Type B pancreatic cell (in vitro differentiated cells): ENCODE results near the gene PALD1. TPM values are rescaled to one million over a fixed set of nuclear protein-coding genes. Genes with fewer than 3 reads are reported as not detected.

Experiments used
- DNase-seq: peaks from one replicate; pipeline ENCODE4 v3.0.0; 2021; ENCODE audit warnings: mixed read lengths; ENCODE audit not compliant: unreplicated experiment; ENCODE audit errors: extremely low spot score
- H3K27ac Mint-ChIP-seq: 2 replicates; pipeline ENCODE4 v1.8.0; 2021; ENCODE audit warnings: mild to moderate bottlenecking, mixed read lengths
- H3K27me3 Mint-ChIP-seq: 2 replicates; pipeline ENCODE4 v1.8.0; 2021; ENCODE audit warnings: mixed read lengths
- H3K36me3 Mint-ChIP-seq: 2 replicates; pipeline ENCODE4 v1.8.0; 2021; ENCODE audit warnings: mixed read lengths
- H3K4me1 Mint-ChIP-seq: one replicate; pipeline ENCODE4 v1.8.0; 2021; ENCODE audit warnings: mixed read lengths; ENCODE audit not compliant: unreplicated experiment
- H3K4me3 Mint-ChIP-seq: 2 replicates; pipeline ENCODE4 v1.8.0; 2021; ENCODE audit warnings: mild to moderate bottlenecking, mixed read lengths
- H3K9me3 Mint-ChIP-seq: 2 replicates; pipeline ENCODE4 v1.8.0; 2021; ENCODE audit warnings: mixed read lengths
- total RNA-seq: library from RNA; stranded (reverse); gene quantifications from 2 replicates; pipeline ENCODE4 v1.2.1, GENCODE V29; 2021; ENCODE audit warnings: low replicate concordance
- TF ChIP-seq, protein P1 (sequence below): fragments of 200-600 bp; sonication (generic); conservative IDR thresholded peaks from 2 replicates; pipeline ENCODE4 v1.5.0; 2021; ENCODE audit warnings: antibody characterized with exemption, mild to moderate bottlenecking

The PALD1 gene
- total RNA-seq, 1 donor from 2014 or later = 9.6 TPM

DNA sequence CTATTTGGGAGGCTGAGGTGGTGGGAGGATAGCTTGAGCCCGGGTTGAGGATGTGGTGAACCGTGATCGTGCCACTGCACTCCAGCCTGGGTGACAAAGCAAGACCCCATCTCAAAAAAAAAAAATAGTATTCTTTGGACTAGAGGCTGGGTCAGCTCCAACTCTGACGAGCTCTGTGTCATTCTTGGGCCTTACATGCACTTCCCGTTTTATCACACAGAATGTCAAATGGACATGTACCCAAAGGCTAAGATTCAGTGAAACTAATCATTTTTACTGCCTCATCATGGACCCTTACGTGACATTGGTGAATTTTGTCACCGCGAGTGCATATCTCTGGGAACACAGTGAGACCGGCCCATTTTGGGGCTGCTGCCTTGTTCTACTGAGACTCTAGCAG lies 27.3 kb downstream of the PALD1 start:
- Mint-ChIP-seq H3K27me3 (no peaks in the 10 kb centered on the region), H3K4me1 (peaks cover 23% of the 10 kb centered on the region), H3K9me3 (no peaks in the 10 kb centered on the region), H3K4me3 (no peak overlapping the region), H3K27ac (no peak overlapping the region), H3K36me3 (no peaks in the 10 kb centered on the region)
- TF ChIP-seq, protein P1, sequence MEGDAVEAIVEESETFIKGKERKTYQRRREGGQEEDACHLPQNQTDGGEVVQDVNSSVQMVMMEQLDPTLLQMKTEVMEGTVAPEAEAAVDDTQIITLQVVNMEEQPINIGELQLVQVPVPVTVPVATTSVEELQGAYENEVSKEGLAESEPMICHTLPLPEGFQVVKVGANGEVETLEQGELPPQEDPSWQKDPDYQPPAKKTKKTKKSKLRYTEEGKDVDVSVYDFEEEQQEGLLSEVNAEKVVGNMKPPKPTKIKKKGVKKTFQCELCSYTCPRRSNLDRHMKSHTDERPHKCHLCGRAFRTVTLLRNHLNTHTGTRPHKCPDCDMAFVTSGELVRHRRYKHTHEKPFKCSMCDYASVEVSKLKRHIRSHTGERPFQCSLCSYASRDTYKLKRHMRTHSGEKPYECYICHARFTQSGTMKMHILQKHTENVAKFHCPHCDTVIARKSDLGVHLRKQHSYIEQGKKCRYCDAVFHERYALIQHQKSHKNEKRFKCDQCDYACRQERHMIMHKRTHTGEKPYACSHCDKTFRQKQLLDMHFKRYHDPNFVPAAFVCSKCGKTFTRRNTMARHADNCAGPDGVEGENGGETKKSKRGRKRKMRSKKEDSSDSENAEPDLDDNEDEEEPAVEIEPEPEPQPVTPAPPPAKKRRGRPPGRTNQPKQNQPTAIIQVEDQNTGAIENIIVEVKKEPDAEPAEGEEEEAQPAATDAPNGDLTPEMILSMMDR = no peak
- DNase-seq = no peak

DNA sequence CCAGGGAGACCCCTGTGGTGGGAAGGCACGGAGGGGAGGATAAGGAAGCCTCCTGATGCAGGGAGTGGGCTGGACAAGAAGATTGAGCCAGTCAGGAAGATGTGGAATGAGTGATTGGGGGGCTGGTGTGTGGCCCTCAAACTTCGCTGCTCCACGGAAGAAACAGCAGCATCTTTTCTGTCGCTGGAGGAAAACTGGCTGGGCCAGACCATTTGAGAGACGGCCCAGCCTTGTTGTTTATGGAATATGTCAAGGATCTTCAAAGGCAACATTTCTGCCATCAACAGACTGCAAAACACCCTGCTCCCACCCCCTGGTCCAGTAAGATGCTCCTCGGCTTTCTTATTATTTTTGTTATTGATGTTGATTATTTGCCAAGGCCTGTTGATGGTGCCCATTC lies 29.4 kb downstream of the PALD1 start:
- DNase-seq = no peak
- no peak overlapping the region for H3K4me3 Mint-ChIP-seq
- H3K36me3 Mint-ChIP-seq = no peaks in the 10 kb centered on the region
- H3K27me3 Mint-ChIP-seq = no peaks in the 10 kb centered on the region
- H3K9me3 Mint-ChIP-seq = no peaks in the 10 kb centered on the region
- H3K27ac Mint-ChIP-seq = no peak overlapping the region
- TF ChIP-seq, protein P1 = no peak
- H3K4me1 Mint-ChIP-seq = peaks cover 37% of the 10 kb centered on the region

DNA sequence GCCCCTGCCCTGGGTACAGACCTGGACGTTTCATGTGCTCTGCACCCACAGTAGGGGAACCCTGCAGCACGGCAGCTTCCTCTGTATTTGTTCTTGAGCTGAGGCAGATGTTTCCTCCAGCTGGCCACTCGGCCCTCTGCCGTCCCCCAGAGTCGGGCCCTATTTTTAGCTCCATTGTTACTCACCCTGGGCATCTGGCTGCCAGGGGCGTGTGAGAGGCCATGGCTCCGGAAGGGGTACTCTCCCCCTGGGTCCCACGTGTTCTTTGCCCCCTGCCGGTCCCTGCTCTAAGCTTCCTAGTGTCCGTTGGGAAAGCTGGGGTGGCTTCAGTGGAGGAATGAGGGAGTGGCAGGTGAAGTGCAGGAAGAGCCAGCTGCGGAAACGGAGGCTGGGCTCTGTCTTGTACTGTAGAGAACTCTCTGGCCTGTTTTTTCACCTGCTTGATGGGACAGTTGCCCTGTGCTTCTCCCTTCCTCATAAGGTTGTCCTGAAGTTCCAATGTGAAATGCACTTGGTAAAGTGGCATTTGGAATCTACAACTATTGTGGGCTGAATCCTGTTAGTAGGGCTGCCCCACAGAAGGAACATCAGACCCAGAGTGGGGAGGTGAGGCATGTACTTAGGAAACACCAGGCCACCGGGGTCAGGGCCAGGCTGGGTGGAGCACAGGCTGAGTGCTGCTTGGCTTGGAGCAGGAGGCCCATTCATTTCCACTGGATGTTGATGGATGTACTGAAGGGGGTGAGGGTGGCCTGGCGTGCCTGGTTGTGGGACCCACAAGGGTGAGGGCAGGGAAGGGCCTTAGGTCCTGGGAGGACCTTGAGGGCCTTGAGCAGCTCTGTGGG lies 30.6 kb downstream of the PALD1 start:
- no peaks in the 10 kb centered on the region for H3K36me3 Mint-ChIP-seq
- no peaks in the 10 kb centered on the region for H3K27me3 Mint-ChIP-seq
- H3K4me1 Mint-ChIP-seq = peaks cover 32% of the 10 kb centered on the region
- TF ChIP-seq, protein P1 = no peak
- H3K27ac Mint-ChIP-seq = no peak overlapping the region
- no peak overlapping the region for H3K4me3 Mint-ChIP-seq
- no peaks in the 10 kb centered on the region for H3K9me3 Mint-ChIP-seq
- no peak for DNase-seq

DNA sequence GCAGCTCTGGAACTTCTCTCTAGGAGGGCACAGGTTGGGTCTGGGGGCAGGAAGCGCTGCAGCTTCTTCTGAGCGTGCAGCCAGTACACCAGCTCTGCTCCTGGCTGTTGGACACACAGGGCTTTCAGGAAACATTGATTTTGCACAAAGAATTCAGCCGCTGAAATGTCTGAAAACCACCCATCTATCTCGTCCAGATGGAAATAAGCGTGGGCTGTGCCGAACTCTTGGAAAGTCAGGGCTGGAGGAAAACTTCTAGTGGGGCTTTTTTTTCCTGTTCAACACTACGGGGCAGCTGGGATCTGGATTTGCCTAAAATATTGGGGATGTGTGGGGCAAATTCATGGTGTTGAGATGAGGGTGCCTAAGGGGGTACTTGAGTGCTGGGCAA lies 31.2 kb downstream of the PALD1 start:
- H3K4me3 Mint-ChIP-seq = no peak overlapping the region
- no peaks in the 10 kb centered on the region for H3K36me3 Mint-ChIP-seq
- no peaks in the 10 kb centered on the region for H3K27me3 Mint-ChIP-seq
- H3K27ac Mint-ChIP-seq = no peak overlapping the region
- peaks cover 37% of the 10 kb centered on the region for H3K4me1 Mint-ChIP-seq
- no peaks in the 10 kb centered on the region for H3K9me3 Mint-ChIP-seq
- no peak for DNase-seq
- TF ChIP-seq, protein P1 = no peak

DNA sequence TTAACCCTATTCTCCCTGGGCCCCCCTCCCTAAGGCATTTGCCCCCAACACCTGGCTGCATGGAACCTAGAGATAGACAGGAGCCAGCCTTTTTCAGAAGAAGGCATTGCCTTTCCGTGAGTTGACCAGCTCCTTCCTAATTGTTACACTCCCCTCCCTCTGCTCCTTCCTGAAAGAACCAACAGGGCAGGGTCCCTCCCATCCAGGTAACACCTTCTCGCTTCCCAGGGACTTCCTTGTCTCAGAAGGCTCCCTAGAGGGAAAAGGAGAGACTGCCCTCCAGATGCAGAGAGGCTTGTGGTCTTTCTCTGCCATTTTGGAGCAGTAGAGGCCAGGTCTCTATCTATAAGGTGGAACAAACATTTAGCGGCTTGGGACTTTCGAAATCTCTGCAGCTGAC lies 31.9 kb downstream of the PALD1 start:
- H3K4me3 Mint-ChIP-seq = no peak overlapping the region
- DNase-seq = no peak
- H3K9me3 Mint-ChIP-seq = no peaks in the 10 kb centered on the region
- no peaks in the 10 kb centered on the region for H3K27me3 Mint-ChIP-seq
- no peaks in the 10 kb centered on the region for H3K36me3 Mint-ChIP-seq
- TF ChIP-seq, protein P1 = no peak
- H3K4me1 Mint-ChIP-seq = peaks cover 37% of the 10 kb centered on the region
- H3K27ac Mint-ChIP-seq = no peak overlapping the region
